Fibroblast of skin of right quadriceps (primary cell): ENCODE measurements around the gene PDPN.

ENCODE experiments used
- DNase-seq: peaks from one replicate; pipeline ENCODE4 v3.0.0-alpha.2; 2013

The PDPN gene

DNA sequence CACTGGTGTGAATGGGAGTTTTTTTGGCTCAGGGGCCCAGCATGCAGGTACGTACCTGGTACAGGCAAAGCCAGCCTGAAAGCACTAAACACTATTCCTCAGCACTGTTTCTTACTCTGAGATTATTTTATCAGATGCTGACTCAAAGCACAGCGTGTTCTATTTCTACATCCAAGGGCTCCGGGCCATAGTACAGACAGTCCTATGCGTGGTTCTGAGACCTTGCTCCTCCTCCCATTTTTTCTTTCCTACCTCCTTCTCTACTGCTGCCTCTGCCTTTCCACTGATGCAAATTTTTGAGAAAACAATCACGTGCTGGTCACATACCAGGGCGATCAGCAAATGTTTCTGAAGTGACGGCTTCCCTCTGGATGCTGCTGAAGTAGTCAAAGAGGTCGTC is 36.3 kb downstream of the PDPN start:
- DNase-seq = no peak

DNA sequence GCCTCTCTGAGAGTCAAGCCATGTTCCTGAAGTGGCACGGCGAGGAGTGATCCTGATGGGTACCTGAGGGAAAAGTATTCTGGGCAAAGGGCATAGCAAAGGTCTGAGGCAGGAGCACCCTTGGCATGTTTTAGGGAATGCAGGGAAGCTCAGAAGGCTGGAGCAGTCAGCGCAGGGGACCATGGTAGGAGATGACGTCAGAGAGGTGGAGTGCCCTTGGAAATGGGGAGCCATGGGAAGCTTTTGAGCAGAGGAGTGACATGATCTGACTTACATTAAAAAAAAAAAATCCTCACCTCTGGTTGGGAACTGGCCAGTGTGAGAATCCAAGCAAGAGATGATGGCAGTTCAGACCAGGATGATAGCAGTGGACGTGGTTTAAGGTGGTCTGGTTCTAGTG is 37.2 kb downstream of the PDPN start:
- no peak for DNase-seq

GRCh38 chr1:13622446-13622845 is 38.8 kb downstream of the PDPN start:
- no peak for DNase-seq

GRCh38 chr1:13623021-13623637 is 39.5 kb downstream of the PDPN start:
- DNase-seq = no peak

- no peak for DNase-seq
These were observed 40.9 kb downstream of the PDPN start for GRCh38 chr1:13624526-13624925.

- DNase-seq = no peak
These were observed 43.5 kb downstream of the PDPN start for GRCh38 chr1:13627127-13627526.

DNA sequence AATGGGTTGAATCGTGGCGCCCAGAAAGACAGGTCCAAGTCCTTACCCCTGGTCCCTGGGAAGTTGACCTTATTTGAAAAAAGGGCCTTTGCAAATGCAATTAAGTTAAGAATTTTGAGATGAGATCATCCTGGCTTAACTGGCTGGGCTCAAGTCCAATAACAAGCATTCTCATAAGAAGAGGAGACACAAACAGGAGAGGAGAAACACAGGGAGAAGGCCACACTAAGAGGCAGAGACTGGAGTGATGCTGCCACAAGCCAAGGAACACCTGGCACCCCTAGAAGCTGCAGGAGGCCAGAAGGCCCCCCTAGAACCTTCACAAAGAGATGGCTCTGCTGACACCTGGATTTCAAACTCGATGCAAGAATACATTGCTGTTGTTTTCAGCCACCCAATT is 44.6 kb downstream of the PDPN start:
- no peak for DNase-seq

DNA sequence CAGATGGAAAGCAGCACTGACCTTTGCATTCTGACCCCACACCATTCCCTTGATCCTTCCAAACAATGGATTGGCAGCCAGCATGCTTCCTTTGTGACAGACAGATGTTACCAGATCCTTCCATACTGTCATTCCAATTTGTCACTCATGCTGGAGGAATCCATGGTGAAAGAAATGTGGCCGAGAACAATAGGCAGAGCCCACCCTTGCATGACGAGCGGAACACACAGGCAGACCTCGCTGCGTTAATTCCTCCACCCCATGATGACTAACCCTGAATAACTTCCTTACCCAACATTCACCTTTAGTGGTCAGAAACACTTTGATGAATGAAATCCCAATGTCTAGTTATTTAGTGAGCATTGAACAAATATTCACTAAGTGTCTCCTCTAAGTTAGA is 45.1 kb downstream of the PDPN start:
- DNase-seq = no peak

DNA sequence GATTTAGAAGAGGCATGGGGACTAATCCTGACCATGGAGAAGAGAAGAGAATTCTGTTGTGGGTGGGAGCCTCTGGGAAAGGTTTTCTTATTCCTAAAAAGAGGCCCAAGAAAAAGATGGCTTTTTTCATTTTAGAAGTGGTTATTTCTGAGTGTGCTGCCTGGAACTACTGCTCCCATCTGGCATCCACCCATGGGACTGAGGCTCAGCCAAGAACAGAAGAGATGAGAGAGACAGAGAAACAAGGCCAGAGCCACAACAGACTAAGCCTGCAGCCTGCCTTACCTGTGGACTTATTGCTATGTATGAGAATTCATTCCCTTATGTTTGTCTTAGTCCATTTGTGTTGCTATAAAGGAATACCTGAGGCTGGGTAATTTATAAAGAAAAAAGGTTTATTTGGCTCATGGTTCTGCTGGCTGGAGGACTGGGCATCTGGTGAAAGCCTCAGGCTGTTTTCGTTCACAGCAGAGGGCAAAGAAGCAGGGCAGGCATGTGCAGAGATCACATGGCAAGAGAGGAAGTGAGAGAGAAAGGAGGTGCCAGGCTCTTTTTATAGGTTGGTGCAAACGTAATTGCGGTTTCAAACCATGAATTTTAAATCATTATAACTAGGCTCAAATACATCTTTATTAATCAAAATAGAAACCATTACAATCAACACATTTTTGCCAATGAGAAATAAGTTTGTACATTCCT is 58.8 kb downstream of the PDPN start:
- no peak for DNase-seq

GRCh38 chr1:13643017-13643416 is 59.4 kb downstream of the PDPN start:
- no peak for DNase-seq

GRCh38 chr1:13646521-13646920 is 62.9 kb downstream of the PDPN start:
- no peak for DNase-seq

- DNase-seq = no peak
These were observed 67.6 kb downstream of the PDPN start for GRCh38 chr1:13651279-13651678.

DNA sequence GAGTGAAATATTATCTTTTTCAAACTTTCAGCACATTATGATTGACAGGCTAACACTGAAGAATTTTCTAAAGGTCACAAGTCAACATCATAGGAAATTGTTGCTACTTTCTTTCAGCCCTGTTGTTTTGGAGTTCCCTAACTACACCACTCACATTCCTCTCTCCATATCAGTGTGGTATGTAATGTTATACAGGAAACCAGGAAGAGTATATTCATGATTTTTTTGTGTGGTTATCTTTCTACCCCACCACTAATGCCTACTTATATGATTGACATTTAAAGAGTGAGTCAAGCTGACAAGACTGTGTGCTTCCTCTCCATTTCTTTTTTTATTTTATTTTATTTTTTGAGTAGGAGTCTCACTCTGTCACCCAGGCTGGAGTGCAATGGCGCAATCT is 68.6 kb downstream of the PDPN start:
- DNase-seq = no peak

- peak; percentile 15 for DNase-seq
These were observed 77.9 kb downstream of the PDPN start for GRCh38 chr1:13661539-13661938.

DNA sequence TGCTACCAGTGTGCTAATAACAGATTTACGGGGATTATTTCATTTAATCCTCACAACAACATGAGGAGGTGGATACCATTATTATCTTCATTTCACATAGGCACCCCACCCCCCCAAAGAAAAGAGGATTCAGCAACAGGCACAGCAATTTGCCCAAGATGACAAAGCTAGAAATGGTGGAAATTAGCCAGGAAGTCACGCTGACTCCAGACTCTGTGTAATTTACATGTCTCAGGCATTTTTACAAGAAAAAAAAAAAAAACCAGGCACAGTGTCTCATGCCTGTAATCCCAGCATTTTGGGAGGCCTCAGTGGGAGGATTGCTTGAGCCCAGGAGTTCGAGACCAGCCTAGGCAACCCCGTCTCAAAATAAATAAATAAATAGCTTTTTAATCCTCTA is 78.9 kb downstream of the PDPN start:
- DNase-seq = peak; percentile 68

GRCh38 chr1:13663969-13664368 is 80.3 kb downstream of the PDPN start:
- DNase-seq = no peak

DNA sequence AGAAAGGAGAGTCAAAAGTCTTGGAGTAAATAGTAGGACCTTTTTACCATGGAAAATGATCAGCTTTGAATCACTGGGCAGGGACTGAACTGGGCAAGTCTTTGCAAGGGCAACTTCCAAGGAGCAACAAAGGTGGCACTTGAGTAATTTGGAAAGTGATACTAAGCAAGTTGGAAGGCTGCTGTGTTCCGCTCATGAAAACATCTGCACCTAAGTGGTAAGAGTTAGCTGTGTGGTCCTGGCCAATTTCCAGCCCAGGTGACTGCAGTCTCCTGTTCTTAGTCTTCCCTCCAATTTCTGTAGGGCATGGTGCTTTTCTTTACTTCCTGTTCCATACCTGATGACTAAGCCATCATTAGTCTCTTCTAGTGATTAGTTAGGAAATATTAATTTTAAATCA is 80.8 kb downstream of the PDPN start:
- no peak for DNase-seq

- DNase-seq = no peak
These were observed 82.7 kb downstream of the PDPN start for GRCh38 chr1:13666317-13666716.
